Renal cortex interstitium (tissue), 11 donors: ENCODE results near the gene SH3PXD2A. TPM values are rescaled to one million over a fixed set of nuclear protein-coding genes. Genes with fewer than 3 reads are reported as not detected.
"Not testable (repeated sequence)": the region's sequence is repeated elsewhere in the genome, so short reads cannot be mapped to it uniquely, and the experiment has no call there.

ENCODE experiments used
- DNase-seq, 11 donors: peaks; one replicate each; pipeline ENCODE4 v3.0.0-alpha.2; 2013; ENCODE audit warnings: low read depth in 9 of 11, low spot score in 4 of 11; ENCODE audit errors: extremely low read depth in 1 of 11
- polyA plus RNA-seq, 3 donors: library from polyadenylated mRNA; unstranded; fragments of 120-200 nt; gene quantifications; one replicate each; pipeline ENCODE4 v1.2.1, GENCODE V29; 2013; ENCODE audit not compliant: insufficient read length in 3 of 3

The SH3PXD2A gene
- polyA plus RNA-seq, 3 donors, result 27.1 to 36.2 (median 32.3) TPM

DNA sequence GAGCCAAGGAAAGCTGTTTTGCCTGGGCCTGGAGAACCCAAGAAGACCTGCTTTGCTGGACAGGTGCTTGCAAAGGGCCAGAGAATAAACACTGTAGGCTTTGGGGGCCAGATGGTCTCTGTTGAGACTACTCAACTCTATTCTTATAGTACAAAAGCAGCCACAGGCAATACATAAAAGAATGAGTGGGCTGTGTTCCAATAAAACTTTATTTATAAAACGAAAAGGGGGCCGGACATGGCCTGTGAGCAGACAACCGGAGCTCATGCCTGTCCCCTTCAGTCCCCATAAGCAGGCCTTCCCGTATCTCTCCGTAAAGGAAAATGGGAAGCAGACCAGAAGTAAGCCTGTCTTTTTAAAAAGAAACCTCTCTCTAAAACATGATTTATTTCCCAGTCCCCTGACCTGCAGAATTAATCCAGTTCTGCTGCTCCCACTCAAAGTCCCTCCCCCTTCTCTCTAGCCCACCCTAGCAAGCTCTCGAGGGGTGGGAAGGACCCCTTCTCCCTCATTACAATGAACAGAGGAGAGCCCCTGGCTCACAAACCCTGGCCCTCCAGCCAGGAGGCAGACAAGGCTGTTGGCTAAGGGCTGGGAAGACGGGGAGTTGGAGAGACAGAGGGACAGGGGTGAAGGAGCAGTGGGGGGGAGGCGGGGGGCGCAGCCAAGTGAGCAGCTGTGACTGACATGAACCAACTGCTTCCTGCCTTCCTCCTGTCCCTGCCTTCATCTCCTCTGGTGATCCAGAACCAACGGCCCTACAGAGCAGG, 184.1 kb downstream of the SH3PXD2A start:
- peak in 3 of 11 donors; percentile 62 to 76 (median 67) for DNase-seq

- no peak for DNase-seq
Measured at GRCh38 chr10:103669944-103670343, 185.4 kb downstream of the SH3PXD2A start.

DNA sequence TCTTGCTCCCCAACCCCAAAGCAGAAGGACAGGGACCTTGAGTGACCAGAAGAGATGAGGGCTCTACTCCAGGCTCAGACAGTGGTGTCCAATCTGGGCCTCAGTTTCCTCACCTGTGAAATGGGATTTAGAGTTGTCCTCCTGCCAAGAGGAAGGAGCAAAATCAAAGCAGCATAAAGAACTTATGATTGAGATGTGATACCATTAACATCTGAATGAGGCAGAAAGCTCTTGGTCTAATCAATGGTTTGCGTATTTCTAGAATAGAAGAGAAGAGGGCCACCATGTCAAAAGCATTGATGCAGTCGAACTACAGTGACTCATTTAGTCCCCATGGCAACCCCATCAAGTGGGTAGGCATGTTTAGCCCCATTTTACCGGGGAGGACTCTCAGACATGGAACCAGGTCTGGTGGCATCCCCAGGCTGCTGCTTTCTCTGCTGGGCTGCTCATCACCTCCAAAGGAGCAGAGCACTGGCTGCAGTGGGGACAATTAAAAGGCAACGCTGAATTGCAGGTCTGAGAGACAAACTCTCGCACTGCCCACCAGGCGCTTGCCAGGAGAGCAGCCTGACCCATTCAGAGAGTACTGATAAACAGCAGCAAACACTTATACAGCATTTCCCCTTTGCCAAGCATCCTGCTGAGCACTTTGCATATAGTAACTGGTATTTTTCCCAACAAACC, 186.0 kb downstream of the SH3PXD2A start:
- no peak for DNase-seq

DNA sequence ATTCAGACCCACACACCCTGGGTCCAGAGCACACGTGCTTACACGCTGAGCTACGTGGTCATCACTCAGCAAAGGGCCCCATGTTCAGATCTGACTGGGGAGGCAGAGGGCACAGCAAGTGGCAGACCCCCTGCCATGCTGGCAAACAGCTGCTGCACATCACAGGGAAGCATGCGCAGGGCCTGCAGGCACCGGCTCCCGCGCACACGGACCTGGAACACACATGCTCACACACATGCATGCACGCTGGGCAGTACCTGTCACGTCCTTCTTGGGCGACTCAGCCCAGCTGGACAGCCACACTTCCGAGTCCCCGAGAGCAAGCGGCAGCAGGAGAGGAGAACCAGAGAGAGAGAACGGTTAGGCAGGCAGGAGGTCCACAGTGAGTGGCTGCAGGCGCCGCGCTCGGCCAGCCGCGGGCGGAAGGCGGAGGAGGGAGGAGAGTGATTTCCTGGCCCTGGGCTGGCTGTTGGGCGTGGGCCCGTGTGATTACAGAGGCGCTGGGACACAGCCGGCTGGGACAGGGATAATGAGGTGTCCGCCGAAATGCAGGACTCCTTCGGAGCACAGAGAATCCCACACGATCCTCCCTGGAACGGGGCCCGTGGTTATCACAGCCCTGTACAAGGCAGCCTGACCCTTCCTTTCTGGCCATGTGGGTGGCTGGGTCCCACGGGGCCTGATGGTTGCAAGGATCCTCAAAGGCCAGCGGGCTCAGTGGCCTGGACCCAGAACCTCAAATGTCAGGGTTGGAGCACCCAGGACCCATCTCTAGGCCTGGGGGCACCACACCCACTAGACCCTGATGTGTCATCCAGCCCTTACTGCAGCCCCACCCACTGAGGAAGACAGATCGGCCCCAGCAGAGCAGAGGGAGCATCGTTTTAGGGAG, 186.8 kb downstream of the SH3PXD2A start:
- no peak for DNase-seq

DNA sequence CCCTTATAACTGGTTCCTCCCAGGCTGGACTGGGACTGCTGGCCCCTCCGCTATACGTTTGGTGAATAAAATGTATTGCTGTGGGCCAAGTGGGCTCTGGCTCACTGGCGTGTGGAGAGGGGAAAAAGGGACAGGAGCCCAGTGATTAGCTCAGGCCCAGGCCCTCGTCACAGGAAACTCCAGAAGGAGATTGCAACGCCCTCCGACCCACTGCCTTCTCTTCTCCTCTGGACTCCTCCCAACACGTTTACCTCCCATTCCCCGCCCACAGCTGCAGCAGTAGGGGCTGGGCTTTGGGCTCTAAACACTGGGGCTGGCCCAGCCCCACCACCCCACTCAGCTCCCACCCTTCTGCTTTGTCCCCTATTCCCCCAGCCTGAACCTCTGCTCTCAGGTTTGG, 188.0 kb downstream of the SH3PXD2A start:
- no peak for DNase-seq

- no peak for DNase-seq
Measured at GRCh38 chr10:103666762-103667150, 188.6 kb downstream of the SH3PXD2A start.

DNA sequence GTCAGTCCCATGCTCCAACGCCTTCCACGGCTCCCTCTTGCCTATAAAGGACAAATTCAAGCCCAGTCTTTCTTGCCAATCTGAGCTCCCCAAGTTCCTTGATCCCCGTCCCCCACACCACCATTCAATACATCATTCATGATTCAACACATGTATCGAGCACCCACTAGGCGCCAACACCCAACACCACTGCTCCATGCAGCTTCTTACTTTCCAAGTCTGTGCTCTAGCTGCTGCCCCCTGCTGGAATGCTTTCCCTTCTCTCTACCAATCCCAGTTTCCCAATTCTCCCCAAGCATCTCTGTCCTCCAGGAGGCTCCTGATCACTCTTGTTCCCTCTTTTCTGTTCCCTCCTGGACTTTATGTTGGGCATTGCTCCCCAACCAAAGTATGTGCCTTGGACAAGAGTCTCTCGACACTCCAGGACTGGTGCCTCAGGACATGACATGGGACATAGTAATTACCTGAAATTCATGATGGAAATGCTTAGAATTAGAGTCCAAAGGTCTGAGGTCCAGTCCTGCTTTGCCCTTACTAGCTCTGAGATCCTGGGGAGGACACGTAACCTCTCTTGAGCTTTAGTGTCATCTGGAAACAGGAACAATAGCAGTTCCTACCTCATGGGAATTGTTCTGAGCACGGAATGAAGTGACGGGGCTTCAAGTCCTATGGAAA, 189.2 kb downstream of the SH3PXD2A start:
- no peak for DNase-seq

DNA sequence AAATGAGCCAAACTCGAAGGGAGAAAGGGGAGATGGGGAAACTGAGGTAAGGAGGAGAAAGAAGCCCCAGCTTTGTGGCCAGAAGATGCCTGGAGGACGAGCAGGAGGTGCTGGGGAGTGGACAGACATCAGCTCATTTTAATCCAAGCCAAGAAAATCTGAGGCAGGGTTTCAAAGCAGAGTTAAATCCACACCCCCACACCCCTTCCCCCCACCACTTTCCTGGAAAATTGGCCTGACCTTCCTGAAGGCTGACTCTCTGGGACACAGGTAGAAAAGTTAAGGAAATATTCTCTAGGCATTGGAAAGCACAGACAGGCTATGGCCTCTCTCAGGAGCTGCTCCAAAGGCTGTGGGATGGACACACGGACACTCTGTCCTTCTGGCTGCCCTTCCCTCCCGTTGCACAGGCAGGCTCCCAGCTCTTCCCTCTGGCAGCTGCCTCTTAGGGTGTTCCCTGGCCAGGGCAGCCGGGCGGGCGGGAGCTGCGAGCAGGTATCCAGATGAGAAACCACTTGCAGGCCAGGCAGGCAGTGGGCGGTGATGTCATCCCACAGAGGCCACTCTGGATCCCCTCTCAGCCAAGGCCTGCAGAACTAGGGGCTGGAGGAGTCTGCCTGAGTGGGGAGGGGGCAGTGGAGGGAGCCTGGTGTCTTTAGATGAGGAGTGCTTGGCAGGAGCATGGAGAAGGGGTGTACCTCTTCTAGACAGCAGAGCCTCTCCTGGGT, 190.1 kb downstream of the SH3PXD2A start:
- no peak for DNase-seq

GRCh38 chr10:103663802-103664201, 191.6 kb downstream of the SH3PXD2A start:
- DNase-seq, result no peak

GRCh38 chr10:103663236-103663635, 192.1 kb downstream of the SH3PXD2A start:
- no peak for DNase-seq

GRCh38 chr10:103662704-103663103, 192.7 kb downstream of the SH3PXD2A start:
- DNase-seq, result not testable (repeated sequence)

DNA sequence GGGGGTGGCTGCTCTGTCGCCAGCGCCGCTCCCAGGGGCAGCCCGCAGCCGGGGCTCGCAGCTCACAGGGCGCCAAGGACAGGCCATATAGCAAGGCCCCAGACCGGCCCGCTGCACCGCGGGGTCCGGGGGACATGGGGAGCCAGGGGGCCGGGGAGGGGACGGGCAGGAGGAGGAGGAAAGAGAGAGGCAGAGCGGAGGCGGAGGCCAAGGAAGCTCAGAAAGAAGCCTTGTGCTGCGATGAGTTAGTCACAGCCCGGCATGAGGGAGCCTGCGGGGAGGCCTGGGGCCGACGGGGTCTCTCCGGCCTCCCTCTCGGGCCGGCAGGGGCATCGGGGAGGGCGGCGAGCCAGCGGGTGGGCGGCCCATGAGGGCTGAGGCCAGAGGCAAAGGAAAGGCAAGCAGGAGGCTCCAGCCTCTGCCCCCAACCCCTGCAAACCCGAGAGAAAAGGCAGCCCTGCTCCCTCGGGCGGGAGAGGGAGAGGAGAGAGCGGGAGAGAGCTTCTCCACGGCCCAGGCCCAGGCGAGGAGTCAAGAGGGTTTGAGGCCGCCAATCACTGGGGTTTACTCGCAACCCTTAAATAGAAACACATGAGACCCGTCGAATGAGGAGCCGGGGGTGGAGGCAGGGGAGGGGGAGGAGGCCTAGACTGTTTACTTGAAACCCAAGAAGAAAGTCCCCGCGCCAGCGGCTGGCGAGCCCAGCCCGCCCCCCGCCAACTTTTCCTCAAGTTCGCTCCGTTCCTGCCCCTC, 194.0 kb downstream of the SH3PXD2A start:
- peak in 9 of 11 donors; percentile 68 to 91 (median 86) for DNase-seq

DNA sequence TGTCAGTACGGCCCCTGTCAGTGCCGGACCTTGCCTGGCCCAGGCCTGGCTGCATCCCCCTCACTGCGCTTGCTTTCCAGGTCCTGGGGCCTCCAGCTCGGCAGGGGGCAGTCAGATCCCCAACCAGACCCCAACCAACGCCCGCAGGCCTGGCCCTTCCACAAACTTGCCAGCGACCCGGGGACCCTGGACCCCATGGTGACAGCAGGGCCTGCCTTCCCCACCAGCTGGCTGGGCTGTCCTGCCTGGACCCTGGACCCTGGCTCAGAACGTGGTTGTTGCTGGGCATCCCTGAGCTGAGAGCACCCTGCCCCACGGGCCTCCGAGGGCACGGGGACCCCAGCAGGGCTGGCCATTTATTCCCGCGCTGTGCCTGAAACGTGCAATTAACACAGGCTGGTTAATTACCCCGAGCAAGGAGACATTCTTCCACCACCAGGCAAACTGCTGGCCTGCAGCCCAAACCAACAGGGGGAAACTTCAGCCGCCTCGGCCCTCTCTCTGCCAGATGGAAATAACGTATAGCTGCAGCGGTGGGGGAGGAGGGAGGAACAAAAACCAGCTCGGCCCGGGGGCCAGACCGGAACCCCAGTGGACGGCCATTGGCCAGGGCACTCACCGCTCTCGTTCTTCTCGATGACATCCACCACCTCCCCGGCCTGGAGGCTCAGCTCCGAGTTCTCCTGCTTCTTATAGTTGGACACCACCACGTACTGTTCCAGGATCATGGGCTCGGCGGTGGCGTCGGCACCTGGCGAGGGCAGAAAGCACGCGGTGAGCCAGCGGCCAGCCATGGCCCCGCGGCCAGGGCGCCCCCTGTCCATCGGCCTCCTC, 194.8 kb downstream of the SH3PXD2A start:
- DNase-seq, result no peak

DNA sequence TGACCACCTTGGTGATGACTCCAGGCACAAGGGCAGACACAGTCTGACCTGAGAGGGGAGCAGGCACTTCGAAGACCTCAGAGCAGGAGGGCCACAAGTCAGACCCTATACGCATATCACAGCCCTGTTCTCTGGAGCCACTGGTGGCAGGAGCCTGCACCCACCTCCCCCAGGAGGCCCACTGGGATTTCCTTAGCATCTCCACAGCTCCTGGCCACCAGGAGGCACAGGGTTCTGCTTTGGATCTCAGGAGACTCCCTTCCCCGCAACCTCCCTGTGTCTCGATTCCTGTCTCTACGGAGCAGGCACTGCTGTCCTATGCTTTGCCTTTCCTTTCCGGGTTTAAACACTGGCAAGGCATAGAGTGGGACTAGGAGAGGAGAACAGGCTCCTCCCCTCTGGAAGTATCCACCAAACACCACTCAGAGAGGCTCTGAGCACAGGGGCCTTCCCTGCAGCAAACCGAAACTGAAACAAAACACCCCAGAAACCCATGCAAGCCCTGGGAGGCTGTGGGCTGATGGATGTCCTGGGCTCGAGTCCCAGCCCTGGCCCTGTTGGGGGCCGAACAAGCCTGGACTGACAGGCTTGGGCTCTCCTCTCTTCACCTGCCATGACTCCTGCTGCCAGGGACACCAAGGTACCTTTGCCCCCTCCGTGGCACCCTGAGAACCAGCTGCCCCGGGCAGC, 195.6 kb downstream of the SH3PXD2A start:
- DNase-seq, result peak in 6 of 11 donors; percentile 78 to 91 (median 82)

GRCh38 chr10:103658049-103658577, 197.3 kb downstream of the SH3PXD2A start:
- no peak for DNase-seq

DNA sequence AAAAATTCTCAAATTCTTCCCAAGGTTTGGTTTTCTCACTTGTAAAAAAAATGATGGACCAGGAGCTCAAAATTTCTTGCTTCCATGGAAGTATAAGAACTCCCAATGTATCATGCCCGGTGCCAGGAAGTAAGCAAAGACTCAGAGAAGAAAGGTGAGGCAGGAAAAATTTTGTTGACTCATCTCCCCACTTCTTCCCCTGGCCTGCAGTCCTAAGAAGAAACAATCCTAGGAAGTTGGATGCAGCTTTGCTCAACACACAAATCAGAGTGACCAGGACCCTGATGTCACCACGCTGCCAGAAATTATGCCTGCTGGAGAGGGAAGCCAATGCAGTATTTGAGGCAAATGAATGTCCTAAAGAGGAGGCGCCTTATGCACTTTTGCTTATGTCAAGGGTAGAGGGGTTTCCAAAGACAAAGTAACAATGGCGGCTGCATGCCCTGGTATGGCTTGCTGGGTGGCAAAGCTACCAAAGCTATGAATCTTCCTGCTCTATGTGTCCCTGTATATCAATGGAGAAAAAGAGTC, 198.2 kb downstream of the SH3PXD2A start:
- DNase-seq, result no peak
